A549 (cell line): Measurements from ENCODE around the gene KLHL8. TPM values are rescaled to one million over a fixed set of nuclear protein-coding genes. Genes with fewer than 3 reads are reported as not detected.

Experiments used
- polyA plus RNA-seq, 4 experiments: library from polyadenylated mRNA; depleted of rRNA in 3 of 4; stranded (reverse); fragments of >200 nt; fragmentation: RNase III in 1 of 4; extraction: RNeasy Plus Mini Kit Qiagen cat#74134 plus additional on column Dnase treatment in 1 of 4; gene quantifications; 2 replicates in 3 of 4; 3 replicates in 1 of 4; pipeline ENCODE4 v1.2.3, GENCODE V29; 2011 to 2017

Gene KLHL8
- polyA plus RNA-seq, 2 of the 4 experiments (the other 2 are of a cell fraction) = 9.7 to 11.2 TPM

Other genes with a start within 250 kb of the KLHL8 start
- 0.29 and 0.30 TPM in 2 replicates for gene HSD17B13, start 102.3 kb upstream of the KLHL8 start, polyA plus RNA-seq (2011; rRNA removed)
- 0.05 to 0.08 TPM in 2 of 3 replicates, not detected in the other for gene HSD17B13, start 102.3 kb upstream of the KLHL8 start, polyA plus RNA-seq (2017; fragmentation: RNase III; extraction: RNeasy Plus Mini Kit Qiagen cat#74134 plus additional on column Dnase treatment)
- gene HSD17B11, start 170.6 kb upstream of the KLHL8 start, polyA plus RNA-seq (2011; rRNA removed) = 85.2 and 113 TPM in 2 replicates
- gene HSD17B11, start 170.6 kb upstream of the KLHL8 start, polyA plus RNA-seq (2017; fragmentation: RNase III; extraction: RNeasy Plus Mini Kit Qiagen cat#74134 plus additional on column Dnase treatment) = 42.3 to 53.4 TPM (median 51.5 TPM) in 3 replicates
- 29.9 and 44.0 TPM in 2 replicates for gene NUDT9, start 202.0 kb upstream of the KLHL8 start, polyA plus RNA-seq (2011; rRNA removed)
- 35.8 to 37.3 TPM (median 36.7 TPM) in 3 replicates for gene NUDT9, start 202.0 kb upstream of the KLHL8 start, polyA plus RNA-seq (2017; fragmentation: RNase III; extraction: RNeasy Plus Mini Kit Qiagen cat#74134 plus additional on column Dnase treatment)